PC-3 (cell line): ENCODE results near the gene SAMD4A. TPM values are rescaled to one million over a fixed set of nuclear protein-coding genes. Genes with fewer than 3 reads are reported as not detected.

Source experiments
- ATAC-seq: fragments of 200-7000 bp; cut with Tn5 transposase; 2 replicates; pipeline ENCODE4 v1.9.1; 2020; ENCODE audit warnings: mild to moderate bottlenecking, moderate library complexity
- BruUV-seq: library from RNA; stranded (reverse); fragments of 400-500 nt; replicated peaks from 2 replicates; lab custom pipeline; 2021; lab: Mats Ljungman, UMichigan
- CTCF ChIA-PET: fragments of 300-600 bp; sonication (Branson Sonifier 250); formaldehyde crosslinking; loops from one replicate; lab custom pipeline; 2022; ENCODE audit warnings: antibody characterized with exemption; lab: Charles Lee
- POLR2A ChIA-PET: fragments of 300-600 bp; sonication (Branson Sonifier 250); formaldehyde crosslinking; loops from one replicate; lab custom pipeline; 2022; ENCODE audit warnings: antibody characterized with exemption; ENCODE audit not compliant: unreplicated experiment; lab: Charles Lee
- DNase-seq: peaks from one replicate; pipeline ENCODE4 v3.0.0-alpha.2; 2015
- H2AFZ ChIP-seq: fragments of 300-600 bp; sonication (generic); 2 replicates; pipeline ENCODE4 v1.6.0; 2016; ENCODE audit warnings: antibody characterized with exemption, low read length
- H3F3A ChIP-seq: fragments of 300-600 bp; sonication (generic); one replicate; pipeline ENCODE4 v1.6.0; 2017; ENCODE audit warnings: antibody characterized with exemption, low read length, control low read depth, mild to moderate bottlenecking; ENCODE audit not compliant: unreplicated experiment
- H3K27ac ChIP-seq: fragments of 300-600 bp; sonication (generic); 2 replicates; pipeline ENCODE4 v1.5.1; 2016; ENCODE audit warnings: mild to moderate bottlenecking, low read length
- H3K27me3 ChIP-seq: fragments of 300-600 bp; sonication (generic); 2 replicates; pipeline ENCODE4 v1.6.1; 2016; ENCODE audit warnings: low read length, mixed read lengths
- H3K36me3 ChIP-seq: fragments of 300-600 bp; sonication (generic); 2 replicates; pipeline ENCODE4 v1.6.1; 2016; ENCODE audit warnings: low read depth, mixed run types, low read length, mixed read lengths
- H3K4me1 ChIP-seq: fragments of 300-600 bp; sonication (generic); 2 replicates; pipeline ENCODE4 v1.5.1; 2016; ENCODE audit warnings: low read length; ENCODE audit not compliant: insufficient read depth
- H3K4me2 ChIP-seq: fragments of 300-600 bp; sonication (generic); 2 replicates; pipeline ENCODE4 v1.6.0; 2016; ENCODE audit warnings: low read length
- H3K4me3 ChIP-seq: fragments of 300-600 bp; sonication (generic); 2 replicates; pipeline ENCODE4 v1.5.1; 2016; ENCODE audit warnings: mild to moderate bottlenecking, low read length, mixed read lengths
- H3K79me2 ChIP-seq: fragments of 300-600 bp; sonication (generic); 2 replicates; pipeline ENCODE4 v1.6.1; 2017; ENCODE audit warnings: low read length, mixed read lengths
- H3K9ac ChIP-seq: fragments of 300-600 bp; sonication (generic); 2 replicates; pipeline ENCODE4 v1.6.0; 2016; ENCODE audit warnings: mild to moderate bottlenecking, low read length
- H3K9me2 ChIP-seq: fragments of 300-600 bp; sonication (generic); replicated peaks from 2 replicates; pipeline ENCODE4 v1.6.1; 2016; ENCODE audit warnings: mixed run types, low read length, mixed read lengths
- H3K9me3 ChIP-seq: fragments of 300-600 bp; sonication (generic); 2 replicates; pipeline ENCODE4 v1.6.1; 2016; ENCODE audit warnings: low read length, mixed read lengths
- H4K20me1 ChIP-seq: fragments of 300-600 bp; sonication (generic); 2 replicates; pipeline ENCODE4 v1.6.1; 2016; ENCODE audit warnings: low read length, mixed read lengths
- CTCF ChIP-seq: fragments of 300-600 bp; sonication (generic); conservative IDR thresholded peaks from 2 replicates; pipeline ENCODE4 v1.5.1; 2017; ENCODE audit warnings: antibody characterized with exemption, low read depth, mild to moderate bottlenecking, low read length
- EZH2 ChIP-seq: fragments of 300-600 bp; sonication (generic); IDR thresholded peaks from one replicate; pipeline ENCODE4 v1.6.1; 2017; ENCODE audit warnings: antibody characterized with exemption, mild to moderate bottlenecking, low read length; ENCODE audit not compliant: unreplicated experiment
- EZH2phosphoT487 ChIP-seq: fragments of 300-600 bp; sonication (generic); IDR thresholded peaks from 2 replicates; pipeline ENCODE4 v1.6.1; 2018; ENCODE audit warnings: mild to moderate bottlenecking, antibody characterized with exemption, low read length, borderline replicate concordance
- intact Hi-C: fragments of 100-400 bp; cut with micrococcal nuclease; formaldehyde crosslinking; loops from 2 replicates; pipeline ENCODE4 v1.9.0; 2023
- total RNA-seq: library from RNA; depleted of rRNA; stranded (reverse); fragments of >200 nt; gene quantifications from 2 replicates; pipeline ENCODE4 v1.2.3, GENCODE V29; 2014

Gene SAMD4A
- total RNA-seq, 1 experiment from 2014 or later, result 42.9 TPM

DNA sequence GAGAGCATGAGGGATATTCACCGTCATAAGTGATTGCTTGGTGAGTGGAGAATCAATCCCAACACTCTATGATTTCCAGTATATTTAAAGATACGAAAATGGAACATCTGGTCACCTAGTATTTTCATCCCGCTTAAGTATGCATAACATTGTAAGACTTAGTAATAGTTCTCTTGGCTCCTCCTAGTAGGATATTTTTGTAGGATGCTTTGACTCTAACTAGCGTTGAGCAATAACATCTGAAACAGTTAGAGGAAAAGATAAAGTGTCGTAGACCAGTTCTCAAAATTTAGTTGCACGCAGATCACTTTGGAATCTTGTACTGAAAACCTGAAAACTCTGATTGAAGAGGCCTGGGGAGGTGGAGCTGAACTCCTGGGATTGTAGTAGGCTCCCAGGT, 7.6 kb downstream of the SAMD4A start:
- TF ChIP-seq EZH2, result no peak
- no peak for TF ChIP-seq CTCF
- no peak for TF ChIP-seq EZH2phosphoT487
- Histone ChIP-seq H3K36me3 (peaks cover 49% of the 10 kb centered on the region), H2AFZ (no peak overlapping the region), H3F3A (peaks cover 4% of the 10 kb centered on the region), H3K4me1 (peaks cover 35% of the 10 kb centered on the region), H4K20me1 (peaks cover 42% of the 10 kb centered on the region), H3K4me2 (no peak overlapping the region), H3K27ac (no peak overlapping the region), H3K9me2 (no peaks in the 10 kb centered on the region), H3K9me3 (peaks cover 8% of the 10 kb centered on the region), H3K9ac (no peak overlapping the region), H3K79me2 (peaks cover 98% of the 10 kb centered on the region), H3K4me3 (no peak overlapping the region), H3K27me3 (no peaks in the 10 kb centered on the region)
- DNase-seq, result no peak
- ATAC-seq, result no peak
- CTCF ChIA-PET, result no interaction called here
- POLR2A ChIA-PET, result no interaction called here
- no TSS peak for BruUV-seq
- intact Hi-C loops, result no loop called here

- CTCF ChIA-PET, result interaction anchor here (0.5 to 0.7 kb wide), 2 partner anchors 113 to 114 kb away, joined by 5 read pairs; no protein-coding TSS in a partner anchor
- H3K9ac ChIP-seq, result no peak overlapping the region
- H3K36me3 ChIP-seq, result peaks cover 32% of the 10 kb centered on the region
- no peak overlapping the region for H3K27ac ChIP-seq
- no peak overlapping the region for H3K4me2 ChIP-seq
- DNase-seq, result no peak
- no peaks in the 10 kb centered on the region for H3K27me3 ChIP-seq
- H2AFZ ChIP-seq, result no peak overlapping the region
- peaks cover 98% of the 10 kb centered on the region for H3K79me2 ChIP-seq
- intact Hi-C loops, result no loop called here
- H3K9me2 ChIP-seq, result no peaks in the 10 kb centered on the region
- POLR2A ChIA-PET, result interaction anchor here (1.0 kb wide), 1 partner anchor 10 kb away, joined by 19 read pairs; the partner anchor contains the start of gene SAMD4A
- BruUV-seq, result no TSS peak
- H3F3A ChIP-seq, result no peaks in the 10 kb centered on the region
- TF ChIP-seq CTCF, result no peak
- TF ChIP-seq EZH2, result no peak
- TF ChIP-seq EZH2phosphoT487, result no peak
- no peak for ATAC-seq
- peaks cover 40% of the 10 kb centered on the region; the same call in 1 of the 2 replicates for H4K20me1 ChIP-seq
- H3K4me1 ChIP-seq, result peaks cover 16% of the 10 kb centered on the region
- H3K4me3 ChIP-seq, result no peak overlapping the region
- H3K9me3 ChIP-seq, result peaks cover under 1% of the 10 kb centered on the region
Observed at GRCh38 chr14:54577494-54577893, 10.6 kb downstream of the SAMD4A start.

DNA sequence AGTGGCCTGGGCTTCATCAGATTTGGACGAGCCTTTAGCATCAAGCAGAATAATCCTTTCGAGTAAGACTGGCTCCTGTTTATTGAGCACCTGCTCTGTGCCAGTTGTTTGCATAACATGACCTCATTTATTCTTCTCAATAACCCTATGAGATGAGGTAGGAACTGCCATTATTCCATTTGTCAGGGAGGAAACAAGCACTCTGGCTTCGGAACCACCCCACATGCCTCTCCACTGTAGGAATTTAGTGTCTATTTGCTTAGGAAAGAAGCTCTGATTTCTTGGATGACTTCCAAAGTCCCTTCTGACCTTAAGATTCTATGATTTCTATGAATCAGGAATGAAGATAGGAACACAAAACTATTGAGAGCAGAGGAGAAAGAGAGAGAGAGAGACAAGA, 11.0 kb downstream of the SAMD4A start:
- DNase-seq, result peak; percentile 92
- ChIA-PET POLR2A (interaction anchor here (0.6 to 1.0 kb wide), 2 partner anchors 11 to 160 kb away, joined by 3 to 19 read pairs; partner anchors contain the start of gene SAMD4A), CTCF (interaction anchor here (0.7 kb wide), 1 partner anchor 112 kb away, joined by 5 read pairs; no protein-coding TSS in a partner anchor)

More for the DNA sequence above, 11.0 kb downstream of the SAMD4A start:
- H3K79me2 ChIP-seq, result peaks cover 97% of the 10 kb centered on the region
- TF ChIP-seq CTCF, result no peak
- no peak for TF ChIP-seq EZH2phosphoT487
- no peak for TF ChIP-seq EZH2
- ATAC-seq, result peak; percentile 78
- no peak overlapping the region for H3K27ac ChIP-seq
- no peak overlapping the region for H2AFZ ChIP-seq
- H3F3A ChIP-seq, result no peaks in the 10 kb centered on the region
- no peak overlapping the region for H3K9ac ChIP-seq
- H3K4me3 ChIP-seq, result no peak overlapping the region
- H3K27me3 ChIP-seq, result no peaks in the 10 kb centered on the region
- intact Hi-C loops, result no loop called here
- H3K36me3 ChIP-seq, result peaks cover 29% of the 10 kb centered on the region
- H3K4me2 ChIP-seq, result no peak overlapping the region
- H4K20me1 ChIP-seq, result peaks cover 40% of the 10 kb centered on the region; the same call in 1 of the 2 replicates
- H3K9me3 ChIP-seq, result no peaks in the 10 kb centered on the region
- no TSS peak for BruUV-seq
- no peaks in the 10 kb centered on the region for H3K9me2 ChIP-seq
- peaks cover 16% of the 10 kb centered on the region for H3K4me1 ChIP-seq
